Erythroblast (primary cell): Measurements from ENCODE around the gene C16orf46.

Experiments used
- GATA1 ChIP-seq: IDR thresholded peaks from 2 replicates; pipeline ENCODE4 v1.6.1; 2011; ENCODE audit warnings: low read depth, mild to moderate bottlenecking, control low read depth, low read length, moderate library complexity
- POLR2A ChIP-seq: IDR thresholded peaks from 2 replicates; pipeline ENCODE4 v1.6.1; 2011; ENCODE audit warnings: mild to moderate bottlenecking, low read length

- TF ChIP-seq POLR2A = no peak
- TF ChIP-seq GATA1 = no peak
These were observed 22.9 kb upstream of the C16orf46 start for GRCh38 chr16:81099958-81100357.
